Stomach (tissue), 9 donors: ENCODE results near the gene DENND1C. TPM values are rescaled to one million over a fixed set of nuclear protein-coding genes. Genes with fewer than 3 reads are reported as not detected.

Experiments
- DNase-seq, 2 donors: peaks; one replicate each; pipeline versions ENCODE4 v3.0.0 to v3.0.0-alpha.2; 2013 to 2019
- H3K27ac ChIP-seq, 5 donors: fragments of 200-600 bp in 4 of 5; sonication (generic) in 4 of 5; one replicate each; pipeline ENCODE4 v1.5.1; 2013 to 2019; ENCODE audit warnings: mild to moderate bottlenecking in 1 of 5, moderate library complexity in 1 of 5
- H3K27me3 ChIP-seq, 3 donors: fragments of 200-600 bp; sonication (generic); one replicate each; pipeline ENCODE4 v1.5.1; 2017 to 2019; ENCODE audit warnings: mixed run types in 1 of 3
- H3K36me3 ChIP-seq, 4 donors: fragments of 200-600 bp; sonication (generic); 1 replicate in 3 of 4; 2 replicates in 1 of 4; pipeline ENCODE4 v1.5.1; 2016 to 2019
- H3K4me1 ChIP-seq, 4 donors: fragments of 200-600 bp; sonication (generic); one replicate each; pipeline ENCODE4 v1.5.1; 2016 to 2019
- H3K4me3 ChIP-seq, 4 donors: fragments of 200-600 bp; sonication (generic) in 3 of 4; one replicate each; pipeline ENCODE4 v1.5.1; 2016 to 2019; ENCODE audit warnings: mild to moderate bottlenecking in 1 of 4
- H3K9me3 ChIP-seq, 4 donors: fragments of 200-600 bp; sonication (generic); one replicate each; pipeline ENCODE4 v1.5.1; 2016 to 2019
- CTCF ChIP-seq, 7 experiments: fragments of 450-650 bp in 4 of 7; fragments of 200-600 bp in 3 of 7; sonication (generic) in 3 of 7; IDR thresholded peaks; one replicate each; pipeline ENCODE4 v1.5.1; 2016 to 2019; ENCODE audit warnings: antibody characterized with exemption in 7 of 7, control low read depth in 2 of 7, mild to moderate bottlenecking in 1 of 7
- EP300 ChIP-seq: sonication (generic); formaldehyde crosslinking; IDR thresholded peaks from one replicate; pipeline ENCODE4 v1.6.1; 2017; ENCODE audit warnings: antibody characterized with exemption
- POLR2A ChIP-seq, 4 donors: fragments of 450-650 bp; IDR thresholded peaks; one replicate each; pipeline ENCODE4 v1.6.1; 2016; ENCODE audit warnings: antibody characterized with exemption in 4 of 4, control low read depth in 2 of 4, mild to moderate bottlenecking in 1 of 4, moderate library complexity in 1 of 4
- POLR2AphosphoS5 ChIP-seq, 3 donors: sonication (generic); formaldehyde crosslinking; IDR thresholded peaks; one replicate each; pipeline ENCODE4 v1.6.1; 2016; ENCODE audit warnings: antibody characterized with exemption in 3 of 3
- WGBS, 5 donors: extraction: QIAGEN DNeasy Blood & Tissue Kit in 3 of 5; methylation state at CpG; one replicate each; pipeline versions ENCODE4 v1.1.5 to v1.1.7; 2013 to 2018; 5-methylcytosine and 5-hydroxymethylcytosine counted together
- intact Hi-C: fragments of 100-400 bp; cut with DNase I; formaldehyde crosslinking; loops from one replicate; pipeline ENCODE4 v1.15.1; 2023; ENCODE audit warnings: low total_unique reads
- polyA plus RNA-seq, 3 donors: library from polyadenylated mRNA; stranded (reverse); fragments of 200-250 nt; gene quantifications; one replicate each; pipeline ENCODE4 v1.2.3, GENCODE V29; 2013
- total RNA-seq, 5 donors: library from RNA; depleted of rRNA; stranded (reverse); fragments of >200 nt; gene quantifications; one replicate each; pipeline versions ENCODE4 v1.1.0 to v1.2.3, GENCODE V29; 2014 to 2016
- donor health status: healthy with polysubstance abuse.
- donor health status: Bipolar disorder and iron deficiency.
- donor health status: healthy.

DENND1C gene
- total and polyA plus RNA-seq, 8 donors = 0.45 to 15.2 (median 2.7) TPM

- peaks cover 4 to 43% (median 24%) of the 10 kb centered on the region in 4 donors for H3K36me3 ChIP-seq
- no peak for DNase-seq
- 90 to 96% (median 94%) methylated on average over 8 of the region's 8 CpGs for WGBS, 5 donors
- peaks cover 4 to 35% (median 16%) of the 10 kb centered on the region in 4 donors for H3K4me1 ChIP-seq
- TF ChIP-seq EP300 = no peak
- TF ChIP-seq CTCF (IDR thresholded peaks at IDR 0.05) = no peak
- TF ChIP-seq POLR2AphosphoS5 (IDR thresholded peaks at IDR 0.05) = no peak
- no peak for TF ChIP-seq POLR2A (IDR thresholded peaks at IDR 0.05)
- intact Hi-C loops = no loop called here
- H3K27me3 ChIP-seq = peaks cover 0 to 34% (median 13%) of the 10 kb centered on the region in 3 donors
- H3K4me3 ChIP-seq = peak overlapping the region in 2 of 4 donors; percentile 39 to 71
- H3K27ac ChIP-seq = peak overlapping the region in 2 of 5 donors; percentile 79 to 90
- no peaks in the 10 kb centered on the region for H3K9me3 ChIP-seq
These were observed 15.9 kb downstream of the DENND1C start for GRCh38 chr19:6465663-6466062.

- intact Hi-C loops = no loop called here
- peaks cover 4 to 38% (median 17%) of the 10 kb centered on the region in 4 donors for H3K4me1 ChIP-seq
- H3K36me3 ChIP-seq = peaks cover 4 to 41% (median 24%) of the 10 kb centered on the region in 4 donors
- no peak for TF ChIP-seq POLR2AphosphoS5 (IDR thresholded peaks at IDR 0.05)
- no peak for TF ChIP-seq POLR2A (IDR thresholded peaks at IDR 0.05)
- no peak for TF ChIP-seq CTCF (IDR thresholded peaks at IDR 0.05)
- TF ChIP-seq EP300 = no peak
- H3K4me3 ChIP-seq = peak overlapping the region; percentile 39 to 71 (median 50)
- DNase-seq = peak; percentile 28 to 46
- H3K27me3 ChIP-seq = peaks cover 0 to 34% (median 13%) of the 10 kb centered on the region in 3 donors
- 20 to 40% (median 29%) methylated on average over 9 of the region's 9 CpGs for WGBS, 5 donors
- no peaks in the 10 kb centered on the region for H3K9me3 ChIP-seq
- peak overlapping the region; percentile 79 to 94 (median 90) for H3K27ac ChIP-seq
These were observed 16.6 kb downstream of the DENND1C start for GRCh38 chr19:6465006-6465405.

GRCh38 chr19:6464070-6464873, 17.3 kb downstream of the DENND1C start, which contains the start of gene CRB3:
TSS of gene CRB3 (plus strand) at chr19:6464271. CDS start at chr19:6464702, 431 bp downstream.
- peaks cover 0 to 38% (median 13%) of the 10 kb centered on the region in 3 donors for H3K27me3 ChIP-seq
- peak; percentile 96 to 97 for DNase-seq
- peak within 1 kb of the TSS; percentile 39 to 71 (median 50) for H3K4me3 ChIP-seq
- peaks cover 4 to 33% (median 24%) of the 10 kb centered on the region in 4 donors for H3K36me3 ChIP-seq
- 2 to 4% (median 4%) methylated on average over 26 to 65 of the region's 65 CpGs for WGBS, 5 donors
- TF ChIP-seq EP300 = no peak
- TF ChIP-seq CTCF (IDR thresholded peaks at IDR 0.05) = no peak
- peak; percentile 9 to 91 (median 66) for TF ChIP-seq POLR2AphosphoS5 (IDR thresholded peaks at IDR 0.05)
- peak in 2 of 4 donors; percentile 20 to 69 for TF ChIP-seq POLR2A (IDR thresholded peaks at IDR 0.05)
- H3K4me1 ChIP-seq = peaks cover 4 to 45% (median 21%) of the 10 kb centered on the region in 4 donors
- H3K9me3 ChIP-seq = no peaks in the 10 kb centered on the region
- intact Hi-C loops = no loop called here
- H3K27ac ChIP-seq = peak within 1 kb of the TSS; percentile 79 to 94 (median 90)

- peaks cover 10 to 48% (median 29%) of the 10 kb centered on the region in 4 donors for H3K4me1 ChIP-seq
- peak overlapping the region; percentile 82 to 97 (median 86) for H3K4me3 ChIP-seq
- H3K36me3 ChIP-seq = peaks cover 0 to 22% (median 15%) of the 10 kb centered on the region in 4 donors
- peak; percentile 97 to 99 for DNase-seq
- no peaks in the 10 kb centered on the region for H3K9me3 ChIP-seq
- TF ChIP-seq EP300 (no peak), POLR2A (IDR thresholded peaks at IDR 0.05) (no peak), POLR2AphosphoS5 (IDR thresholded peaks at IDR 0.05) (peak; percentile 12 to 77 (median 29)), CTCF (IDR thresholded peaks at IDR 0.05) (peak in 5 of 7 experiments; percentile 50 to 84 (median 76))
- whole genome bisulfite sequencing, 5 donors = 0% methylated on average over 52 to 57 of the region's 57 CpGs
- H3K27me3 ChIP-seq = peaks cover 0 to 35% (median 13%) of the 10 kb centered on the region in 3 donors
- H3K27ac ChIP-seq = peak overlapping the region; percentile 85 to 94 (median 91)
- intact Hi-C loops = no loop called here
These were observed 21.3 kb downstream of the DENND1C start for GRCh38 chr19:6460099-6460884.
